Activated naive CD4-positive, alpha-beta T cell treated with Interleukin-2 at 50 U/mL for 16 hours (primary cell): ENCODE data around the gene ZNF438.
"Not testable (repeated sequence)": the region's sequence is repeated elsewhere in the genome, so short reads cannot be mapped to it uniquely, and the experiment has no call there.

Source experiments
- DNase-seq: peaks from one replicate; pipeline ENCODE4 v3.0.0-alpha.2; 2020

Gene ZNF438

DNA sequence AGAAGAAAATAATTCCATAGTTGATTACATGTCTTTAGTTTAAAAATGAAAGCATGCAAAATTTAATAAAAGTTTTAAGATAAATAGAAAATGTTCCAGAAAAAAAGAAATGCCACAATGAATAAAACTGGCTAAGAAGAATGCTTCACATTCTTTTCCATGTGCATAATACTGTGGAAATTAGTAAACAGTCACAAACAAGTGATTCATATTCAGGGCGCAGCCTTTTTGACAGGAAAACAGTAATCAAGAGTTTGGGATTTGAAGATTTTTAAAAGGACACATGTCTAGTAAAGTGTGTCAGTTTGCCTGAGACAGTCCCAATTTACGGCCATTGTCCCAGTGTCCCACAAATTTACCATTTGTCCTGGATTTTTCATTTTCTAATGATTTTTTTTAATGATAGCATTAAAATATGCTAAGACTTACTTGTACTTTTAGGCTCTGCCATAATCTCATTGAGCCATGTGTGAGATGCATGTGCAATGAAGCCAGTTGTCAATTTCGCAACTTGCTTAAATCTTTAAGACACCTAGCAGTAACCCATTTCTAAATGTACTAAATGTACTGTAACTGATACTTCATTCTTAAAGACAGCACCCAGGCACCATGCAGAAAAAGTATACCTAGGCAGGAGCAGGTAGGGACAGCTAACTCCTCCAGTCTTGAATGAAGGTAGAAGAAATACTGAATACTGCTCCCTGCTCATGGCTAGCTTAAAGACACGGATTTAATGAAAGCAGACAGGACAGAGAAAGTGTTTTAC lies 46.9 kb downstream of the ZNF438 start:
- no peak for DNase-seq

DNA sequence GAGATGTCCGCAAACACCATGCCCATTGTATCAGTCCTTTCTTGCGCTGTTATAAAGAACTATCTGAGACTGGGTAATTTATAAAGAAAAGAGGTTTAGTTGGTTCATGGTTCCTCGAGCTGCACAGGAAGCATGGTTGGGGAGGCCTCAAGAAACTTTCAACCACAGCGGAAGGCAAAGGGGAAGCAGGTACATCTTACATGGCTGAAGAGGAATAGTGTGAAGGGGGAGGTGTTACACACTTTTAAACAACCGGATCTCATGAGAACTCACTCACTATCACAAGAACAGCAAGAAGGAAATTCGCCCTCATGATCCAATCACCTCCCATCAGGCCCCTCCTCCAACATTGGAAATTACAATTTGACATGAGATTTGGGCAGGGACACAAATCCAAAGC lies 48.5 kb downstream of the ZNF438 start:
- DNase-seq, result not testable (repeated sequence)

DNA sequence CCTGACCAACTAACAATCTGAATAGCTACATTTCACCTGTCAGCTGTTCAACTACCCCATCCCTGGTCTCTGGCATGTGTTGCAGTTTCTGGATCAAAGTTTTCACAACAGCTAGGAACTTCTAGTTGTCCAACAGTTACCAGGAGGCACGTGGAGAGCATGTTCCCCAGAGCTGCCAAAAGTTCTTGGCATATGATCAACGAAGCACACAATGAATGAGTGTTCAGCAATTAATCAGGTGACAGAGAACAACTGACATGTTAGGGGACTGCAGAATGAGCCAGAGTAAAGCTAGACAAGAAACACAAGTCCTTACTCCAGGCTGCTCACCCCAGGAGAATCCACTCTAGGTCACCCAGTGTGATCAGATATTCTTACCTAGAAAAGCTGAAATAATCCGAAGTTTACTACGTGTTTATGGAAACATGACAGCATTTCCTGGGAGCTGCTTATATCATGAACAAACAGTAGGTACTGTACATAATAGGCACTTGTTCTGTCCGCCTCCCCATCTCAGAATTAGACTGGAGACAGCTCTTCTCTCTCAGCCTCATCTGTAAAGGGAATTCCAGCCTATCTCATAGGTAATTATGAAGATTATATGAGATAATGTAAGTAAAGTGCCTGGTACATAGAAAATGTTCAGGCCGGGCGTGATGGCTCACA lies 50.6 kb downstream of the ZNF438 start:
- DNase-seq, result no peak

DNA sequence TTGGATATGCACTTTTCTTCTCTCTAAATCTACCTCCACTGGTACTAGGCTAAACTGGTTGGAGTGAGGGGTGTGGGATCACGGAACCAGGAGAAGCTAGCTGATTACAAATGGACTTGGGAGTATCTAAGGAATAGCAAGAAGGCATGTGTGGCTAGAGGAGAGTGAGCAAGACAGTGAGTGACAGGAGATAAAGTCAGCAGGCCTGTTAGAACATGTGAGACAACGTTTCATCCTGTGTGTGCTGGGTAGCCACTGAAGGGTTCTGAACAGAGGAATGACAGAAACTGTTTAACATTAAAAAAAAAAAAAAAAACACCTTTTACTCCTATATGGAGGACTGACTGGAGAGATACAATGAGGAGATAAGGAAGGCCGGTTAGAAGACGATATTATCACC lies 51.7 kb downstream of the ZNF438 start:
- DNase-seq, result no peak

DNA sequence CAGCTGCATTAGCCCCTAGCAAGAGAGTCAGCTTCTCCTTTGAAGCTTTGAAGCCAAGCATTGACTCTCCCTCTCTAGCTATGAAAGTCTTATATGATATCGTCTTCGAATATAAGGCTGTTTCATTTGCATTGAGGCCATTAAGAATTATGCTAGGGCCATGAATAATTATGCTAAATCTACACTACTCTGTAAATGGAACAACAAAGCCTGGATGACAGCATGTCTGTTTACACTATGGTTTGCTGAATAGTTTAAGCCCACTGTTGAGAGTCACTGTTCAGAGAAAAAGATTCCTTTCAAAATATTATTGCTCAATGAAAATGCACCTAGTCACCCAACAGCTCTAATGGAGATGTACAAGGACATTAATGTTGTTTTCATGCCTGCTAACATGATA lies 52.8 kb downstream of the ZNF438 start:
- DNase-seq, result no peak

DNA sequence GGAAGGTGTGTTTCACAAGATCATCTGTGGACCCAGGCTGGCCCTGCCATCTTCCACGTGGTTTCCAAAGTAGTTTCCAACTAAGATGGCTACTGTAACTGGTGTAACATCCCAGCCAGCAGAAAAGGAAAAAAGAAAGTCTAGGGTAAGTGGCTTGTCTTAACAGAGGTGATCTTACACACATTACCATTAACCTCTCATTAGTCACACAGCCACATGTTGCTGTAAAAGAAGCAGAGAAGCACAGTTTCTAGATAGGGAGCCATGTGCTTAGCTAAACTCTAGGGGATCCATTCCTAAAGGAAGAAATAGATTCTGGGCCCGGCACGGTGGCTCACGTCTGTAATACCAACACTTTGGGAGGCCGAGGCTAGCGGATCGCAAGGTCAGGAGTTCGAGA lies 54.3 kb downstream of the ZNF438 start:
- no peak for DNase-seq

DNA sequence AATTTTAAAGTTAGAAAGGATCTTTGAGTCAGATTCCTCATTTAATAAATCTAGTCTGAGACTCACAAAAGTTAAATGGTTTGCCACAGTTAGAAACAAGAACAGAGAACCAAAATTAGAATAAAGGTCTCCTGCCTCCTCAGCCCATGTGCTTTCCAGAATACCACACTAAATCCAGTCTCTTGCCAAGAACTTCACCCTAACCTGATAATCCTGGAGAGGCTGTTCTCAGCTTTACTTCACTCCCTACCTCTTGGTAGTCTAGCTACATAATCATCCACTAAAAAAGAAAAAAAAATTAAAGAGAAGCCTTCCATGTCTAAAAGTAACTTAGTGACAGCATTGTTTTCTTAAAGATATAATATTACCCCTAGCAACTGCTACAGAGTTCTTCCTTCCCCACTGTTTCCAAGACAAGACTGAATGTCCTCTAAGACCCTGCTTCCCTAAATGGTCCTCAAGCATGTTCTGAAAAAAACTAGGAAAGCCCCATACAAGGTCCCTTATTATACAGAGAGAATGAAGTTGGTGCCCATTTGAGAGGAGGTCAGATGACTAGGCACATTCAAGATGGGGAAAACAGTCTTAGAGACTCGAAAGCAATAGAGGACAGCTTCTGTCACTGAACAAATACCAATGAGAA lies 56.8 kb downstream of the ZNF438 start:
- no peak for DNase-seq

DNA sequence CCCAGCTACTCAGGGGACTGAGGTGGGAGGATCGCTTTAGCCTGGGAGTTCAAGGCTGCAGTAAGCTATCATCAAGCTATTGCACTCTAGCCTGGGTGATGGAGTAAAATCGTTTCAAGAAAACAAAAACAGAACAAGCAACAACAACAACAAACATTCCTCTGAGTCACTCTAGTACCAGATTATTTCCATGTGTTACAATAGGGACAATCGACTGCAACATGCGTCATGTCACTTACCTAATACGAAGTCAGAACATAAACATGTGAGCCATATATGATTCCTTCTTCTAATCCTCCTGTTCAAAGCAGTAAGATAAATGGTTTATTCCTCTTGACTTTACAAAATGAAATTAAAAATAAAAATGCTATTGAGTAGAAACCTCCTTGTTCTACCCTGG lies 57.3 kb downstream of the ZNF438 start:
- no peak for DNase-seq

DNA sequence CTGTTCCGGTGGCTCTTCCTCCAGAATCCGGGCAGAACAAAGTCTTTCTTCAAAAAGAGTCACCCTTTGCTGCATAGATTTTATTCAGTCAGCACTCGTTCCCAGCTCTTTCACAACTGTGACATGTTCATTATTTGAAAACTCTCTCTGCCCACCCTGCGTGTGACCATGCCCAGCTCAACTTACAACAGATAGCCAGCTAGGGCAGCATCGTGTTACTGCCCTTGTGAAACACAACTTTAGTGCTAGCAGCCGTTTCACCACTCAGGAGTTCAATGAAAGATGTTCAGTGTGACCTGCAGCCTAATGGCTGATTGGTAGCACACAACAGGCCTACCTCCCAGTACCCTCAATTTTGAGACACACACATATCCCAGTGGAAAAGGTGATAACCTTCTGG lies 57.9 kb downstream of the ZNF438 start:
- no peak for DNase-seq

DNA sequence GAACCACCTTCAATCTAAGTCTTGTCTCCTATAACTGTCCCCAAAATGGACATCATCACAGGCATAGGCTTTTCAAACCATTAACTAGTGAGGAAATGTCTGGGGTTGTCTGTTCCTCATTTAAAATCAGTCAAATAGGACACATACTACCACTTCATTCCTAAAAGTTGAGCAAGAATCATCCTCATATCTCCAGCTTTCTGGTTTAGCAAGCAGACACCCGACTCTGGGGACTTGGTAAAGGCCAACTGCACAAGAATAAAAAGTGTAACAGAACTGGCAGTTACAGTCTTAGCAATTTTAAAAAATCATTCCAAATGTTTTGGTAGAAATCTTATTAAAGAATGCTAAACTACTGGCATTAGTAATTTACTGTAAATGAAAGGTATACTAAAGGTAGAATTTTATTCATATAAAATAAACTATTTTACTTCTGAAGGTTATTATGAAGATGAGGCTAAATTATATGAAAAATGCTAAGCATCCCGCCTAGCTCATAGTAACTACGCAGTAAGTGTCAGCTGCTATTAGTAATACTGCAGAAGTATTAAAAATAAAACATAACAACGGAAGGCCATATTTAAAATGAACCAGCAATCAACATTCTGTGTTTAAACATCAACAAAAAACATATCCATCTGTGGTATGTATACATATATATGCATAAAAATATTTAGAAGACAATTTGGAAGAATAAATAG lies 60.8 kb downstream of the ZNF438 start:
- no peak for DNase-seq

DNA sequence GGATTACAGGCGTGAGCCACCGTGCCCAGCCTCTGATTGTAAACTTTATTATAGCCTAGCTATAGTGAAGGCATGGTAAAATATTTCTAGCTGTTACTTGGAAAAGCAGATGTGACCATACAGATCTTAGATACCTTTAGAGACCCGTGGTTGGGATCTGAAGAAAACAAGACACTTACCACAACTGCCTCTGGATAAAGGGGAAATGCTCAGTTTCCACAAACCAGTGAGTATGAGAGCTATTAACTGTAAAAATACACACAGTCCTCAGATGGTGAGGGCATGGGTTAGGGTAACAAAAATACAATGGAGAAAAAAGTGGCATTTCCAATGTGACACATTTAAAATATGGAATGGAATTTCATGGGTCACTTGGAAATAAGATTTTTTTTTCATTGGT lies 63.0 kb downstream of the ZNF438 start:
- no peak for DNase-seq

DNA sequence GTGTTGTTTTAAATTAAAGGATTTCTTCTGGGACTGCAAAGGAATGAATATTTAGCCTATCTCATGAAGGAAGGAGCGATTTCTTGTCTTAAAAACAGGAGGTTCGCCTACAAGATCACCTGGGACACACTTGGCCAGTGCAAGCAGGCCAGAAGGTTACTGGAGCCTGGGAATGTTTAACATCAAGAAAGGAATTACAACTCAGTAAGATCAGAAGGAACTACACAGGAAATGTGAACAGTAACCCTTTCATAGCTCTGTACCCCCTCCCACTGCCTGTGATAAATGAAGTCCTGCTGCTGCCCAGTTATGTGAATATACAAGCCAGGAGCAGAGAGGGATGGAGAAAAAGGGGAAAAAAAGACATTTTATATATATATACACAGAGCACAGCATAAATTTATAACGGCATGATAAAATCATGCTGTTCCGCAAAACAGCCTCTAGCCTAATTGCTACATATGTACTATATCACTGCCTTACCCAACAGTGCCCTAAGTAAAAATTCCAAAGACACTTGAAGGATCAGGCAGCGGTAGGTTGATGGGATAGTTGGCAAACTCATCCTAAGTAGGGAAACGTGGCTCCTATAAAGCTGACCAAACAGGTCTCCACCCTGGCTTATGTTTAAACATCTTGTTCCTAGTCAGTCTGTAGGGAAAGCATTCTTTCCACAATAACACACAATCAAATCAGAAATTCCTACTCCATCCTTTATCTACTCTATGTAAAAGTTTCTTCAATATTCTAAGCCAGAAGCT lies 63.8 kb downstream of the ZNF438 start:
- no peak for DNase-seq

DNA sequence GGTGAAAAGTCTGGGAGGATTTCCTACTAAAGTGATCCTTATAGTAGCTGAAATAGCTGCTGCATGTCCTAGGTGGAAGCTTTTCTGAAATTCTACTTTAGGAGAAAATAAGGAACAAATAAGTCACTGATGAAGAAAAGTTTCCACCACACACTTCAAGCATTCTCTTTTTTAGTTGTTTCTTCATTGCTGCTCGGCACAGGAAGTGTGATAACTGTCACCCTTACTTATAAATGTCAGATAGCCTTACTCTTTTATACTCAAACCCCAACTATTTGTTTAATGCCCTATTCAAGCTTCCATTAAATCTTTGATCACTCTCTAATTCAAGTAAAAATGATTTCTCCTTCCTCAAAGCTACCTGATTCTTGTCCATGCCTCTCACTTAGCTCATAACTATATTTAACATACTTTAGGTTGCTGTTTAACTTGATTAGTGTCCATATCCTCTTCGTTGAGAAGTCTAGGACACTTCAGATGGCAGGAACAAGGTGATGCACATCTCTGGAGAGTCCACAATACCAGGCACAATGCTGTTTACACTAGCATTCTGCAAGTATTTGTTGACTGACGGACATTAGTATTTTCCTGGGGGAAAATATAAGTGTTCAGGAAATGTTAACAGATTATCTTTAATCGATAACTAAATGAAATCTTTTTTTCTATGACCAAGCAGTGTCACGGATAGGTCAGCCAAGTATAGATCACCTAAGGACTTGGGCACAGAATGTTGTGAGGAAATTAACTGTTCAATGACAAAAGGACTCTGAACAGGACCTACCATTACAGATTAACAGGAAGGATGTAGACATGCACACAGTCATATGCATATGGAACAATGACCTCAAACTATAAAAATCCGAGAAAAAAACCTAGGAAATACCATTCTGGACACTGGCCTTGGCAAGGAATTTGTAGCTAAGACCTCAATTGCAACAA lies 67.4 kb downstream of the ZNF438 start:
- DNase-seq, result no peak

DNA sequence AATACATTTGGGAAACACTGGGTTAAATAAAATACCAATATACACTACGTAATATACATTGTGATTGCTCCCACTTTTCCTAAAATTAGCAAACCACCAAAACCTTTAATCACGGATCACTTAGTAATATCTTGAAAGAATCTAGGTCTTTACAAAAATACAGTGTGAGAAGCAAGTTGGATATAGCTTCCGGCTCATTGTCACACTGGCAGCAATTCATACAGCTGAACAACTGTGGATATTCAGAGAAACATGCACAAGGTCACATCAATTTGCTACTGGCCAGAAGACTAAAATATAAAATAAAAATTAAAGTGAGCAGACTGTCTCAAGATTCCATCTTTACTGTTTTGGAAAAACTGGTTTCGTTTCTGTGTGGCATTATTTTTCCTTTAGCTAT lies 69.1 kb downstream of the ZNF438 start:
- no peak for DNase-seq

DNA sequence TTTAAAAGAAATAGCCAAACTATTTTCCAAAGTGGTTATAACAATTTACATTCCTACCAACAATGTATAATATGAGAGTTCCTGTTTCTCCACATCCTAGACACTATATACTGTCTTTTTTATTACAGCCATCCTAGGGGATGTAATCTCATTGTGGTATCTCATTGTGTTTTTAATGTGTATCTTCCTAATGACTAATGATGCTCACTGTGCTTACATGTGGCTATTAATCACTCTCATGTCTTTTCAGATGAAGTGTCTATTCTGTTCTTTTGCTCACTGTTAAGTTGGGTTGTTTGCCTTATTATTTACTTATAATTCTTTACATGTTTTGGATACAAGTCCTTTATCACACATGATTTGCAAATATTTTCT lies 71.8 kb downstream of the ZNF438 start:
- no peak for DNase-seq

DNA sequence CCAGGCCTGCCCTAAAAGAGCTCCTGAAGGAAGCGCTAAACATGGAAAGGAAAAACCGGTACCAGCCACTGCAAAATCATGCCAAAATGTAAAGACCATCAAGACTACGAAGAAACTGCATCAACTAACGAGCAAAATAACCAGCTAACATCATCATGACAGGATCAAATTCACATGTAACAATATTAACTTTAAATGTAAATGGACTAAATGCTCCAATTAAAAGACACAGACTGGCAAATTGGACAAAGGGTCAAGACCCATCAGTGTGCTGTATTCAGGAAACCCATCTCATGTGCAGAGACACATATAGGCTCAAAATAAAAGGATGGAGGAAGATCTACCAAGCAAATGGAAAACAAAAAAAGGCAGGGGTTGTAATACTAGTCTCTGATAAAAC lies 82.4 kb downstream of the ZNF438 start:
- DNase-seq, result not testable (repeated sequence)

DNA sequence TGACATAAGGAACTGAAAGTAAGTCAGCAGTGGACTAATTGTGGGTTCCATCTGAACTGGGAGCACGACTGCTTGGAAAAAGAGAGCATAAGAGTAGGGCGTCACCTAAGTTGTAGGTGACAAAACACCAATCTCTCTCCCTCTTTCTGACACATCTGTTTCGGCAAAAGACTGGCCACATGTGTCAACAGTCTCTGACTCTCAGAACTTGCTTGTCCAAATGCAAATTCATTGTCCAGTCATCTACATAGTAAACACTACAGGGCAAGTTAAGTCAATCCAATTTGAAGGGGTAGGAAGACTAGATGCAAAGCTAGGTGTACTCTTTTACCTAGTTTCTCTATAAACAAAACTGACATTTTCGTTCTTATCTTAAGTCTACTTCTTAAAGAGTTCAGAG lies 87.7 kb downstream of the ZNF438 start:
- no peak for DNase-seq

DNA sequence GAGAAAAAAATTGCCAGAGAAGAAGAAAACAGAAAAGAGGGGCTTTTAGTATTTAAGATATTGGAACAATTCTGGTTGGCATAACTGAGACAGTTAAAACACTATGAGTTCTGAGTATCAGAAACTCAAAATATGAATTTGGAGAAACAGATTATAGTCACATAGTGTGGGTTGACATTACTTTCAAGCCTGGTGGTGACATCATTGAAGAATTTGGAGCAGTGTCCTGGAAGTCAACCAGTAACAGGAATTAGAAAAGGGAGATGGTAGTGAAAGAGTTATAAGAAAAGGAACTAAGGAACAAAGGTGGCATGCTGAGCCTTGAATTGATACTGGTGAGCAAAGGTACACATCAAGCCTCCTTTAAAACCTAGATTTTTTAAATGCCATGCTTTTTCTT lies 88.2 kb downstream of the ZNF438 start:
- no peak for DNase-seq

DNA sequence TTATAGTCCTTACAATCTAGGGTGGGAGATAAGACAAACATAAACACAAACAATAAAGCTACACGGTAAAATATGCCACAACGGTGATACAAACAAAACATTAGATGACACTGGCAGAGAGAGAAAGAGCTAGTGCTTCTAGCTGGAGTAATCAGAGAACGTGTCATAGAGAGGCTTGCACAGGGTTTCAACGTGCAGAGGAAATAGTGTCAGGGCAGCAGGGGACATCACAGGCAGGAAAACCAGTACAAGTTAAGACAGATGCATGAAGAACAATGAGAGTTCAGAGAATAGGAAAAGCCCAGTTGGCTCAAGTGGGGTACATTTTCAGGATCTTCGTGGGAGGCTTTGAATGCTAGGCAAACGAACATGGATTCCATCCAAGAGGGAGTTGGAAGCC lies 91.4 kb downstream of the ZNF438 start:
- DNase-seq, result no peak

DNA sequence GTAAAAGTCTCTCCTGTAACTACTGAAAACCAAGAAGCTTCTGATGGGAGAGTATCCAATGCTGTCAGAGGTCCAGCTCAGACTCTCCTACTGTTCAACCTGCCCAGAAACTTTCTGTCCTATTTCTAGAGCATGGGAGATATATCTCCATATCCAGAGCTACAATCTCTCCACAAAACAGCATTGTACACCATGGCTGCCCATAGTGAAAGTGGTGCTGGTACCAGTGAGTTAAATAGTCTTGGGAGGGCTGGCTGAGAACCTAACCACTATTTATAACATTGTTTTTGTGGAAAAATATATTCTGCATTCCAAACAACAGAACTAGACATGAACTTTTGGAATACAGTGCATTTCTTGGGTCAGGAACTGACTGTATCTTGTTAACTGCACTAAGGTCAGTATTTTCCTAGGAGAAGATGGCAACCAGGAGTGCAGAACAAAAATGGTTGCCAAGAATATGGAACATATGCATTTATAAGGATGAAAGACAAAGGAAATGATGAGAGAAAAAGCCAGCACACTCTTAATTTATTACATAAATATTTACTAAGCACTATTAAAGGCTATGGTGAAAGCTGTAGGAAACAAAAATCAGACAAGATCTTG lies 91.9 kb downstream of the ZNF438 start:
- no peak for DNase-seq

DNA sequence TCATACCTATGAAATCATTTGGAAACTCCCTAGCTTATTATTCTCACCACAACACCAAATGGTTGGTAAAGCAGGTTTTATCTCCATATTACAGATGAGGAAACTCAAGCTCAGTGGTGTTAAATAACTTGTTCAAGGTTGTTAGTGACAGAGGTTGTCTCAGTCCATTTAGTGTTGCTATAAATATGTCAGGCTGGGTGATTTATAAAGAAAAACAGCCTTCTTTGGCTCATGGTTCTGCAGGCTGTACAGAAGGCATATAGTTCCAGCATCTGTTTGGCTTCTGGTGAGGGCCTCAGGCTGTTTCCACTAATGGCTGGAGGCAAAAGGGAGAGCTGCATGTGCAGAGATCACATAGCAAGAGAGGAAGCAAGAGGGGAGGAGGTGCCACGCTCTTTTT lies 96.6 kb downstream of the ZNF438 start:
- DNase-seq, result no peak
